ENCODE data around the gene GABRA1. TPM values are rescaled to one million over a fixed set of nuclear protein-coding genes. Genes with fewer than 3 reads are reported as not detected.

The GABRA1 gene
- total RNA-seq, 4 donors from 2014 or later = 7.9 TPM; not detected in 3

DNA sequence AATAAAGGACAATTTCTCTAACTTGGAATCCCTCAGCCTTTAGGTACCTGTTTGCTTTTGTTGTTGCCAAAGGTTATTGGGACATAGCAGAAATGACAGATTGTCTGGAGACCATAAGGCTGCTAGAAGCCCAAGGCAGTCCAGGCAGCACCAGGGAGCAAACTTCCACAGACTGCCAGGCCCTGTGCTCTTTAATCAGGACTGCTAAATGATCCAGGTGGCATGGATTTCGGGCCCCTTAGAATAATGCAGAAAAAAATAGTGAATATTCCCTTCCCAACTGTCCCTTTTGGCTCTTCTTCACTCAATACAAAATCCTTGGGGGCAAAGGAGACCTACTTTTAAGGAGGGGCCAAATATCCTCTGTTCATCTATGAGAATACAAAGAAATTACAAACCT lies 73.9 kb downstream of the GABRA1 start:
- Histone ChIP-seq H3K36me3 (no peaks in the 10 kb centered on the region), H3K9me3 (no peaks in the 10 kb centered on the region), H3K4me3 (no peak overlapping the region), H3K27ac (no peak overlapping the region), H3K27me3 (no peaks in the 10 kb centered on the region), H3K4me1 (no peaks in the 10 kb centered on the region)
- intact Hi-C loops (cut with DNase I; ENCODE audit: low total_unique reads) (no loop called here), in situ Hi-C loops (cut with MboI; ENCODE audit: low pct_ligation_motif_present in 1 of 4, low pct_unique_long_range_greater_than_20kb in 1 of 4, low sequenced_read_pairs in 3 of 4) (no loop called here)
- no peak for DNase-seq
- 0 to 19% methylated on average over 1 of the region's 1 CpG for WGBS, 2 donors (ENCODE audit: low coverage in 1 of 2)
- TF ChIP-seq POLR2AphosphoS5 (IDR thresholded peaks at IDR 0.05) (no peak), EP300 (IDR thresholded peaks at IDR 0.05; ENCODE audit: low read depth) (no peak), POLR2A (IDR thresholded peaks at IDR 0.05) (no peak)
- TF ChIP-seq, protein P1, sequence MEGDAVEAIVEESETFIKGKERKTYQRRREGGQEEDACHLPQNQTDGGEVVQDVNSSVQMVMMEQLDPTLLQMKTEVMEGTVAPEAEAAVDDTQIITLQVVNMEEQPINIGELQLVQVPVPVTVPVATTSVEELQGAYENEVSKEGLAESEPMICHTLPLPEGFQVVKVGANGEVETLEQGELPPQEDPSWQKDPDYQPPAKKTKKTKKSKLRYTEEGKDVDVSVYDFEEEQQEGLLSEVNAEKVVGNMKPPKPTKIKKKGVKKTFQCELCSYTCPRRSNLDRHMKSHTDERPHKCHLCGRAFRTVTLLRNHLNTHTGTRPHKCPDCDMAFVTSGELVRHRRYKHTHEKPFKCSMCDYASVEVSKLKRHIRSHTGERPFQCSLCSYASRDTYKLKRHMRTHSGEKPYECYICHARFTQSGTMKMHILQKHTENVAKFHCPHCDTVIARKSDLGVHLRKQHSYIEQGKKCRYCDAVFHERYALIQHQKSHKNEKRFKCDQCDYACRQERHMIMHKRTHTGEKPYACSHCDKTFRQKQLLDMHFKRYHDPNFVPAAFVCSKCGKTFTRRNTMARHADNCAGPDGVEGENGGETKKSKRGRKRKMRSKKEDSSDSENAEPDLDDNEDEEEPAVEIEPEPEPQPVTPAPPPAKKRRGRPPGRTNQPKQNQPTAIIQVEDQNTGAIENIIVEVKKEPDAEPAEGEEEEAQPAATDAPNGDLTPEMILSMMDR (IDR thresholded peaks at IDR 0.05) = no peak

DNA sequence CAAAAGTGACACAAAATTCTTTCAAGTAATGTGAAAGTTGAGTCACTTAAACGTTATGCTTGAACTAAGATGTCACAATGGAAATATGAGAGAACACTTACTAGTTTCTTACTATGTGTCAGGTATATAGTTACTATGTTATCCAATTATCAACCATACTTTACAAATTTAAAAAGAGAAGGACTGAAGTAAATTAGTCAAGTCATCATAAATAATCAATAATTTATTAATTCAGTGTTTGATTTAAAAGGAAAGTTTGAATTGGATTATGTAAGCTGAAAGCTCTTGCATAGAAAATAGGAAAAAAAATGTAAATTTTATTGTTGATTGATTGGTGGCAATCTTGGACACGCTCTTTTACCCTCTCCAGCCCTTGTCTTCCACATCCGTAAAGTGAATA lies 76.3 kb downstream of the GABRA1 start:
- Histone ChIP-seq H3K36me3 (no peaks in the 10 kb centered on the region), H3K4me1 (no peaks in the 10 kb centered on the region), H3K27ac (no peak overlapping the region), H3K9me3 (no peaks in the 10 kb centered on the region), H3K4me3 (no peak overlapping the region), H3K27me3 (no peaks in the 10 kb centered on the region)
- in situ Hi-C loops (cut with MboI; ENCODE audit: low pct_ligation_motif_present in 1 of 4, low pct_unique_long_range_greater_than_20kb in 1 of 4, low sequenced_read_pairs in 3 of 4) = no loop called here
- no peak for DNase-seq
- intact Hi-C loops (cut with DNase I; ENCODE audit: low total_unique reads) = no loop called here
- WGBS, 2 donors (ENCODE audit: low coverage in 1 of 2) = 71 to 79% methylated on average over 3 of the region's 3 CpGs
- TF ChIP-seq POLR2AphosphoS5 (IDR thresholded peaks at IDR 0.05) = no peak
- no peak for TF ChIP-seq EP300 (IDR thresholded peaks at IDR 0.05; ENCODE audit: low read depth)
- no peak for TF ChIP-seq POLR2A (IDR thresholded peaks at IDR 0.05)
- TF ChIP-seq, protein P1 (IDR thresholded peaks at IDR 0.05) = no peak

DNA sequence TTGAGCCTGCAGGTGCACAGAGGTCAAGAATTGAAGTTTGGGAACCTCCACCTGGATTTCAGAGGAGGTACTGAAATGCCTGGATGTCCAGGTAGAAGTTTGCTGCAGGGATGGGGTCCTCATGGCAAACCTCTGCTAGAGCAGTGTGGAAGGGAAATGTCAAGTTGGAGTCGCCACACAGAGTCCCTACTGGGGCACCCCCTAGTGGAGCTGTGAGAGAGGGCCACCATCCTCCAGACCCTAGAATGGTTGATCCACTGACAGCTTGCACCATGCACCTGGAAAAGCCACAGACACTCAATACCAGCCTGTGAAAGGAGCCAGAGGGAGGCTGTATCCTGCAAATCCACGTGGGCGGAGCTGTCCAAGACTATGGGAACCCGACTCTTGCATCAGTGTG lies 78.0 kb downstream of the GABRA1 start:
- in situ Hi-C loops (cut with MboI; ENCODE audit: low pct_ligation_motif_present in 1 of 4, low pct_unique_long_range_greater_than_20kb in 1 of 4, low sequenced_read_pairs in 3 of 4) (no loop called here), intact Hi-C loops (cut with DNase I; ENCODE audit: low total_unique reads) (no loop called here)
- Histone ChIP-seq H3K4me3 (no peak overlapping the region), H3K36me3 (no peaks in the 10 kb centered on the region), H3K27me3 (no peaks in the 10 kb centered on the region), H3K9me3 (no peaks in the 10 kb centered on the region), H3K4me1 (no peaks in the 10 kb centered on the region), H3K27ac (no peak overlapping the region)
- no peak for DNase-seq
- TF ChIP-seq POLR2AphosphoS5 (IDR thresholded peaks at IDR 0.05) = no peak
- no peak for TF ChIP-seq POLR2A (IDR thresholded peaks at IDR 0.05)
- TF ChIP-seq, protein P1 (IDR thresholded peaks at IDR 0.05) = no peak
- no peak for TF ChIP-seq EP300 (IDR thresholded peaks at IDR 0.05; ENCODE audit: low read depth)
- WGBS, 2 donors (ENCODE audit: low coverage in 1 of 2) = 71% methylated on average over 4 of the region's 4 CpGs; no CpG with 5 or more reads in 1 of the 2 donors

DNA sequence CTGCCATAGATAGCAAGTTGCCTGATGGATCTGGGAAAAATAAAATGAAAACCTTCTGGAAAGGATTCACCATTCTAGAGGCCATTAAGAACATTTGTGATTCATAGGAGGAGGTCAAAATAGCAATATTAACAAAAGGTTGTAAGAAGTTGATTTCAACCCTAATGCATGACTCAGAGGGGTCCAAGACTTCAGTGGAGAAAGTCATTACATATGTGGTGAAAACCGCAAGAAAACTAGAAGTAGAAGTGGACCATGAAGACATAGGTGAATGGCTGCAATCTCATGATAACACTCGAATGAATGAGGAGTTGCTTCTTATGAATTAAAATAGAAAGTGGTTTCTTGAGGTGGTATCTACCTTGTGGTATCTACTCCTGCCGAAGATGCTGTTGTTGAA lies 86.6 kb downstream of the GABRA1 start:
- in situ Hi-C loops (cut with MboI; ENCODE audit: low pct_ligation_motif_present in 1 of 4, low pct_unique_long_range_greater_than_20kb in 1 of 4, low sequenced_read_pairs in 3 of 4) = no loop called here
- DNase-seq = no peak
- no peak overlapping the region for H3K27ac ChIP-seq
- TF ChIP-seq EP300 (IDR thresholded peaks at IDR 0.05; ENCODE audit: low read depth) = no peak
- TF ChIP-seq, protein P1 (IDR thresholded peaks at IDR 0.05) = no peak
- H3K27me3 ChIP-seq = no peaks in the 10 kb centered on the region
- no peaks in the 10 kb centered on the region for H3K9me3 ChIP-seq
- intact Hi-C loops (cut with DNase I; ENCODE audit: low total_unique reads) = no loop called here
- WGBS, 2 donors (ENCODE audit: low coverage in 1 of 2) = 72 to 74% methylated on average over 3 of the region's 3 CpGs
- no peaks in the 10 kb centered on the region for H3K36me3 ChIP-seq
- no peak overlapping the region for H3K4me3 ChIP-seq
- no peaks in the 10 kb centered on the region for H3K4me1 ChIP-seq

Measured in transverse colon (tissue), 4 donors.